ENCODE data around the gene NEK10. TPM values are rescaled to one million over a fixed set of nuclear protein-coding genes. Genes with fewer than 3 reads are reported as not detected.

Gene NEK10
- total and polyA plus RNA-seq, 2 of the 13 experiments (the other 11 are each of a cell fraction or from before 2014, with no cell fraction given), result 2.8 to 14.2 TPM

DNA sequence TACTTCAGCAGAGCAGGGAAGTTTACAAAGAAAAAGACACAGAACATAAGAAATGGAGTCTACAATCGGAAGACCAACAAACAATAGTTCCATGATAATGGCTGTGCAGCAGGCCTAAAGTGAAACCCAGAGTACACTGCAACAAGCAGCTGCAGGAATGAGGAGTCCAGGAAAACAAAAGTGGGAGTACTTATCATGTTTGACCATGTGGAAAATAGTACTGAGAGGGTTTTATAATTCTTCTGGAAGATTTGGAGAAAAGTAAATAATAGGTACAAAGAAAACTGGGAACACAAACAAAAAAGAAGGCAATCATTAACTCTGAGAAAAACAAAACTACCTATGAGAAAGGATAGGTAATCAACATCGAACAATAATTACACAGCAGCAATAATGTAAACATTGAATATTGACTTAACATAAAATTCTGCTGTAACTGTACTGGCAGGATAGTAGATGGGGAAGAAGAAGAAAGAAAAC is 87.5 kb downstream of the NEK10 start (continued):
- peak in 1 of 2 experiments; percentile 53; a peak in 1 of 4 replicates for TF ChIP-seq KLF16 (CRISPR knock-in tag; IDR thresholded peaks at IDR 0.05)
- TF ChIP-seq ZNF775 (CRISPR knock-in tag; IDR thresholded peaks at IDR 0.05; ENCODE audit: borderline replicate concordance), result peak; percentile 94; the same call in 1 of the 2 replicates
- 0 out of 2 replicates have a peak, but pooled peaks have one; percentile 23 for TF ChIP-seq NR2F2 (IDR thresholded peaks at IDR 0.05; ENCODE audit: borderline replicate concordance, low read depth)
- peak; percentile 99 for TF ChIP-seq FOXA1 (IDR thresholded peaks at IDR 0.05)
- TF ChIP-seq FOXA1 (CRISPR knock-in tag; IDR thresholded peaks at IDR 0.05), result peak; percentile 77
- TF ChIP-seq FOXJ3 (CRISPR knock-in tag; IDR thresholded peaks at IDR 0.05; ENCODE audit: borderline replicate concordance), result peak; percentile 88; the same call in 1 of the 2 replicates
- peak; percentile 35; the same call in 1 of the 2 replicates for TF ChIP-seq FOSL2 (CRISPR knock-in tag; IDR thresholded peaks at IDR 0.05)
- peak; percentile 54; the same call in 1 of the 2 replicates for TF ChIP-seq BCL6 (CRISPR knock-in tag; IDR thresholded peaks at IDR 0.05)
- TF ChIP-seq NFKBIZ (CRISPR knock-in tag; IDR thresholded peaks at IDR 0.05), result peak; percentile 54; the same call in 1 of the 2 replicates
- no peak; the same call in 1 of the 2 replicates for TF ChIP-seq SOX13 (IDR thresholded peaks at IDR 0.05)
- TF ChIP-seq SOX13 (CRISPR knock-in tag; conservative IDR thresholded peaks at IDR 0.05 in 1 of 2, IDR thresholded peaks at IDR 0.05 in 1 of 2), result peak in 1 of 2 experiments; percentile 97; a peak in 2 of 4 replicates
- peak; percentile 45; the same call in 1 of the 2 replicates for TF ChIP-seq FOXO1 (CRISPR knock-in tag; IDR thresholded peaks at IDR 0.05)
- TF ChIP-seq ZNF768 (CRISPR knock-in tag; IDR thresholded peaks at IDR 0.05), result no peak
- no peak for TF ChIP-seq ZMYM2 (CRISPR knock-in tag; IDR thresholded peaks at IDR 0.05)
- peak; percentile 47; the same call in 1 of the 2 replicates for TF ChIP-seq ATF2 (CRISPR knock-in tag; IDR thresholded peaks at IDR 0.05)
- no peak for TF ChIP-seq ZFP41 (CRISPR knock-in tag; IDR thresholded peaks at IDR 0.05; ENCODE audit: borderline replicate concordance)
- no peak for TF ChIP-seq ZNF274 (CRISPR knock-in tag; IDR thresholded peaks at IDR 0.05)
- TF ChIP-seq ZNF761 (CRISPR knock-in tag; conservative IDR thresholded peaks at IDR 0.05), result no peak
- no peak for TF ChIP-seq ZNF281 (CRISPR knock-in tag; IDR thresholded peaks at IDR 0.05; ENCODE audit: borderline replicate concordance)
- TF ChIP-seq ATRX (CRISPR knock-in tag; IDR thresholded peaks at IDR 0.05; ENCODE audit: borderline replicate concordance), result no peak
- TF ChIP-seq, protein P1, sequence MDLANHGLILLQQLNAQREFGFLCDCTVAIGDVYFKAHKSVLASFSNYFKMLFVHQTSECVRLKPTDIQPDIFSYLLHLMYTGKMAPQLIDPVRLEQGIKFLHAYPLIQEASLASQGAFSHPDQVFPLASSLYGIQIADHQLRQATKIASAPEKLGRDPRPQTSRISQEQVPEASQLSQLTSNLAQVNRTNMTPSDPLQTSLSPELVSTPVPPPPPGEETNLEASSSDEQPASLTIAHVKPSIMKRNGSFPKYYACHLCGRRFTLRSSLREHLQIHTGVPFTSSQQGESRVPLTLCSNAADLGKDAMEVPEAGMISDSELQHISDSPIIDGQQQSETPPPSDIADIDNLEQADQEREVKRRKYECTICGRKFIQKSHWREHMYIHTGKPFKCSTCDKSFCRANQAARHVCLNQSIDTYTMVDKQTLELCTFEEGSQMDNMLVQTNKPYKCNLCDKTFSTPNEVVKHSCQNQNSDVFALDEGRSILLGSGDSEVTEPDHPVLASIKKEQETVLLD (CRISPR knock-in tag; IDR thresholded peaks at IDR 0.05; ENCODE audit: low read depth), result no peak
- peak; percentile 76 for TF ChIP-seq POGZ (CRISPR knock-in tag; IDR thresholded peaks at IDR 0.05)
- peak; percentile 75 for TF ChIP-seq FOXK2 (IDR thresholded peaks at IDR 0.05)
- TF ChIP-seq IRF2 (CRISPR knock-in tag; IDR thresholded peaks at IDR 0.05), result peak; percentile 60; the same call in 1 of the 2 replicates
- TF ChIP-seq KLF6 (CRISPR knock-in tag; IDR thresholded peaks at IDR 0.05), result peak; percentile 58; the same call in 1 of the 2 replicates
- no peak for TF ChIP-seq XRCC5 (optimal IDR thresholded peaks at IDR 0.05; ENCODE audit: low read length)
- TF ChIP-seq MBNL3 (CRISPR knock-in tag; conservative IDR thresholded peaks at IDR 0.05), result no peak
- no peak for TF ChIP-seq ELF1 (CRISPR knock-in tag; IDR thresholded peaks at IDR 0.05)
- TF ChIP-seq MED1 (CRISPR knock-in tag; IDR thresholded peaks at IDR 0.05), result peak; percentile 66

Data from HepG2 (cell line).